ENCODE measurements around the gene KHDRBS2.
"Not testable (repeated sequence)": the region's sequence is repeated elsewhere in the genome, so short reads cannot be mapped to it uniquely, and the experiment has no call there.

KHDRBS2 gene

DNA sequence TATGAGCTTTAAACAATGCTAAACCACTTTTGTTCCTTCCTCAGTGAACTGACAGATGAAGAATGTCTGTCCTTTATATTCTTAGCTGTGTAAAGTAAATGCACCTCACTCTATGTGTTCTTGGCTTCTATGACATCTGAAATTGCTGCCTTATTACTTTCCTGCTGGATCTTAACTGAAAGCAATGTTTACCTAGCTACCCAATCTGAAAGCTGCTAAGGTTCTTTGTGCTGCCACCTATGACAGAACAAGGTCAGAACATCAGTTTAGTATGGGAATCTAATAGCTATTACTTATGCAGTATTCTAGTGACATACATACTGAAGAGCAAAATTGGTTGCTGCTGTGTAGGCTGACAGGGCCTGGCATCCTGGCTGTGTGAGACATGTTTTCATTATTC lies 444.1 kb downstream of the KHDRBS2 start:
- DNase-seq, result no peak

- DNase-seq, result no peak
These were observed 450.8 kb downstream of the KHDRBS2 start for GRCh38 chr6:61835237-61835636.

DNA sequence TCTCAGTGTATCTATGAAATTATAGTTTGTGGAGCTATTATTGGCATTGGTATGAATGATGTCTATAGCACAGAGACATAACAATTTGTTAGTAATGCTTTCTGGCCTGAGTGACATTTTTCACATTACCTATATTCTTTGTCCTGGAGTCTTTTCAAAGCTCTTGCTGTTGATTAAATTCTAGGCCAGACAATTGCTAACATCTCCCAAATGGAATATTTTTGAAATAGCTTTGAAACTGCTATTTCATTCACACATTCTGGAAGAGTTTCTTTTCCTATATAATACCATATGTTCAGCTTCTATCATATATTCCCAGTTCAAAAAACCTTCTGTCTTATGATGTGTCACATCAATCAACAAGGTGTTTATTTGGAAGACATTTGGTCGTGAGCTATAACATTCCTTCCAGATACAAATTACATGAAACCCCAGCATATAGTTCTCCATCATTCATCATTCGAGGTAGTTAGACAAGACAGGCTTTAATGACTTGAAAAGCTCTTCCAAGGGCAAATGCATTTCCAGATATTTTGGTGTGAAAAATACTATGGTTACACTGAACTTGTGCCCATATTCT lies 452.8 kb downstream of the KHDRBS2 start:
- DNase-seq, result no peak

DNA sequence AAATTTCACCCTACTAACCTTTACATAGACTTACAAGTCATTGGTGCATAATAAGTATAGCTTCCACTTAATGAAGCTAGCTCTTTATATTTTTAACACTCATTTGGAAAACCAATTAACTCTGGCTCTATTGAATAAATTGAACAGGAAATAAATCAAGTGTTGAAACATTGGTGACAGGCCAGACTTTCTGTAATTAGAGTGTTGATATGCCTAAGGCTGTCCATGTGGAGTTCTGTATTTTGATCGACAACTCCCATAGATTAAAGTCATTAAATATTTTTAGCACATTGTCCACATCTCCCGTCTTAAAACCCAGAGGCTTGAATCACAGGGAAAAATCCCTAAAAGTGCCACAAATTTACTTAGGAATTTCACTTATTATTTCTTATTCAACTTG lies 468.3 kb downstream of the KHDRBS2 start:
- DNase-seq, result no peak

DNA sequence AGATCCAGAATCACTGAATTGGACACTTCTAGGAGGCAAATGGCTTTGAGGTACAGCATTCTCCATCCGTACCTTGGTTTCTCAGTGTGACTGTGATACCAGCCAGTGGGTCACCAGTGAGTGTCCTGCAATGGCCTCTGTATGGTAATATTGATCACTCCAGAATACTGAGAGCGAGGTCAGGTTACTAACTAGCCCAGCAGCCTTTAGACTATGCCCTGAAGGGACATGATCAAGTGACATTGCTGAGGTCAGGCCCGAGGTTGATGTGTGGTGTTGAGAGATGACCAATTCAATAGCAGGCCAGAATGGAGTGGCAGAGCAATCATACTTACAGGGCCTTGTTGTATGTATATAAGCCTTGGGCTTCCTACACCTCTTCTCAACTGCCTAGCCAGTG lies 476.0 kb downstream of the KHDRBS2 start:
- DNase-seq, result no peak

DNA sequence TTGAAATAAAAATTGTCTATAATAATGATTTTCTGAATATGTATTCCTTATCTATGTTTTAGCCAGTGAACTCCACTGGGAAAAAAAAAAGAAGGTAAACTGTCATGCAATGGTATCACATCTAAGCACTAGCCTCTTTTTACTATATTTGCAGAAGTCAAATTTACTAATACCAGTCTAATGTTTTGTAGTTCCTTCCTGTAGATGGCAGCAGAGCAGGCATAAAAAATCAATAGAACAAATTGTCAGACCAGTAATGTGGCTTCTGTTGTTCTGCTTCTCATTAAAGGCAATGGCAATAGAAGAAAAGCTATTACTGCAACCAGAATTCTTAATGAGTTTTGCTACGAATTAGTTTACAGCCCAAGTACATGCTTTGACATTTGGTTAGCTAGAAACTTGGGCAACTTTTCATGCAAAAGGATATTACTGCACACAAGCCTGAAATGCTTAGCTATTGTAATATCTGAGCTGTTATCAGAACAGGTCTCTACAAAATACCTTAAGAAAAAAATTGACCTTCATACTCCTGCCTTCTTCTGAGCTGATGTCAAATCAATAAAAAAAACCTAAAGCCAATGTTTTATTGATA lies 476.9 kb downstream of the KHDRBS2 start:
- no peak for DNase-seq

GRCh38 chr6:61787998-61788397 lies 498.0 kb downstream of the KHDRBS2 start:
- no peak for DNase-seq

GRCh38 chr6:61769446-61769845 lies 516.6 kb downstream of the KHDRBS2 start:
- DNase-seq, result not testable (repeated sequence)

GRCh38 chr6:61755739-61756138 lies 530.3 kb downstream of the KHDRBS2 start:
- no peak for DNase-seq

- DNase-seq, result no peak
These were observed 534.0 kb downstream of the KHDRBS2 start for GRCh38 chr6:61751986-61752385.

- DNase-seq, result no peak
These were observed 540.0 kb downstream of the KHDRBS2 start for GRCh38 chr6:61745994-61746393.

DNA sequence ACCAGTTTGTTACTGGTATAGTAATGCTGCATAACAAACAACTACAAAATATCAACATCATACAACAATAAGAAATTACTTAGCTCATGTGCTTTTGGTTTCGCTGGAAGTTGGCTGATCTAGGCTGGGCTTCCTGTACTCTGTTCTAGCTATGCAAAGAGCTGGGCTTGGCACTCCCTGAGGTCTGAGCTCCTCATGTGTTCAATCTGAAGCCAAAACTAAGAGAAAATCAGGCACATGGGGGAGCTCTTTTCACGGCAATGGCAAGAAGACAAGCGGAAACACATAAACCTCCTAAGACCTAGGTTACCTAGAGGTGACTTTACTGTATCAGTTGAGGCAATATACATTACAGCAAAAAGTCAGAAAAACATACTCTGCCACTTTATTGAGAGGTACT lies 574.2 kb downstream of the KHDRBS2 start:
- DNase-seq, result no peak

DNA sequence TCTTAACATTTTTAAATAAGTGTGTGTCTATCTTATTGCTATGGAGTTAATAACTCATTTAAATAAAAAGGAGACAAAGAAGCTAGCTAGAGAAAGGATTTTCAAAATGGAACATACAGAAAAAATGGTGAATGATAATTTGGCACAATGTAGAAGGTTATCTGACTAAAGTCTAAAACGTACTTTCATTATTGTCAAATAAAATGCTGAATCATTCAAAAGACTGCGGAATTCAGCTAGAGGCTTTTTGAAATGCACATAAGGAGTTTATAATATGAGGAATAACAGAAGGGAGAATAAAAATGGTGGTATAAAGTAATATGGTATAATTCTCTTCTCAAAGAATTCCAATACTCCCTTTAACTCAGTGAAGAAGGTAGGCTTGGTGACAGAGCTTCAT lies 597.9 kb downstream of the KHDRBS2 start:
- no peak for DNase-seq

- no peak for DNase-seq
These were observed 603.5 kb downstream of the KHDRBS2 start for GRCh38 chr6:61682562-61682961.

- DNase-seq, result no peak
These were observed 606.4 kb downstream of the KHDRBS2 start for GRCh38 chr6:61679625-61680024.

GRCh38 chr6:61675734-61676133 lies 610.3 kb downstream of the KHDRBS2 start:
- no peak for DNase-seq

DNA sequence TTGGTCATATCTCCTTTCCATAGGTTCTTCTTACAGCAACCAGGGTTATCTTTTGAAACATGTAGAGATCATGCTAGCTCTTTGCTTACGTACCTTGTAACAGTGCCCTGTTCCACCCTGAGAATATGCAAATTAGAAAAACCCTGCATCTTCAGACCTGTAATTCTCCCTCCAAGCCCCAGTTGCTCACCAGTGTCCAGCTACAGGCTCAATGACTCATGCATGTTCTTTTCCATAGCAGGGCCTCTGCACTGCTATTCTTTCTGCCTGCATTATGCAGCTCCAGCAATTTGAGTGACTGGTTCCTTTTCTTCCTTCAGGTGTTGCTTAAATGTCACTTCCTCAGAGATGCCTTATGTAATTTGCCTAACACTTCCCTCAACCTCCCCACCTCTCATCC lies 636.2 kb downstream of the KHDRBS2 start:
- DNase-seq, result no peak

DNA sequence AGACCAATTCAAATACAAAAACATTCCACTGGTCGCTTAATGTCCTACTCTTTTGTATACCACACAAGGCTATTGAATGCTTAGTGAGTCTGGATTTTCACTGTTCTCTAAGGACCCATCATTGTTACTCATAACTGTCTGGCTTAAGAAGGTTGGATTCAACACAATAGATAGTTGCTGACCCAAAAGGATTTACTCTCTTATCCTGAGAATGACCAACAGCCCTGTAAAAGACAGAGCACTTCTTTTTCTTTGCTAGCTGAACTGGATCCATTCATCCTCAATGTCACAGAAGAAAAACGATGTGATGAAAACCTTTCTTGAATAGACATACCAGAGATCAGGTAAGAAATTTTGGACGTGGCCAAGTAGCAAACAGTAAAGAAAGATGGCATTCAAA lies 645.6 kb downstream of the KHDRBS2 start:
- no peak for DNase-seq
